Ishikawa (cell line): Measurements from ENCODE around the gene NAT16.
A peak's percentile ranks its signal among the peaks of the same experiment; 100 is the strongest.

Source experiments
- CEBPB ChIP-seq: IDR thresholded peaks from 2 replicates; pipeline ENCODE4 v1.6.1; 2012
- CREB1 ChIP-seq: IDR thresholded peaks from 2 replicates; pipeline ENCODE4 v1.6.1; 2012; ENCODE audit warnings: low read depth
- EGR1 ChIP-seq: IDR thresholded peaks from 2 replicates; pipeline ENCODE4 v1.6.1; 2012
- EP300 ChIP-seq: IDR thresholded peaks from 2 replicates; pipeline ENCODE4 v1.6.1; 2012; ENCODE audit warnings: borderline replicate concordance
- FOXM1 ChIP-seq: IDR thresholded peaks from 2 replicates; pipeline ENCODE4 v1.6.1; 2012; ENCODE audit warnings: low read depth, borderline replicate concordance
- NFIC ChIP-seq: IDR thresholded peaks from 2 replicates; pipeline ENCODE4 v1.6.1; 2012
- RAD21 ChIP-seq: IDR thresholded peaks from 2 replicates; pipeline ENCODE4 v1.6.1; 2012; ENCODE audit warnings: low read depth
- TCF12 ChIP-seq: IDR thresholded peaks from 2 replicates; pipeline ENCODE4 v1.6.1; 2012; ENCODE audit warnings: low read depth
- TEAD4 ChIP-seq: IDR thresholded peaks from 2 replicates; pipeline ENCODE4 v1.6.1; 2012
- YY1 ChIP-seq: IDR thresholded peaks from 2 replicates; pipeline ENCODE4 v1.6.1; 2012; ENCODE audit warnings: low read depth
- ZBTB7A ChIP-seq: IDR thresholded peaks from 2 replicates; pipeline ENCODE4 v1.6.1; 2012; ENCODE audit warnings: low read depth
- TF ChIP-seq, protein P1 (sequence below): IDR thresholded peaks from 2 replicates; pipeline ENCODE4 v1.6.1; 2012

Gene NAT16

DNA sequence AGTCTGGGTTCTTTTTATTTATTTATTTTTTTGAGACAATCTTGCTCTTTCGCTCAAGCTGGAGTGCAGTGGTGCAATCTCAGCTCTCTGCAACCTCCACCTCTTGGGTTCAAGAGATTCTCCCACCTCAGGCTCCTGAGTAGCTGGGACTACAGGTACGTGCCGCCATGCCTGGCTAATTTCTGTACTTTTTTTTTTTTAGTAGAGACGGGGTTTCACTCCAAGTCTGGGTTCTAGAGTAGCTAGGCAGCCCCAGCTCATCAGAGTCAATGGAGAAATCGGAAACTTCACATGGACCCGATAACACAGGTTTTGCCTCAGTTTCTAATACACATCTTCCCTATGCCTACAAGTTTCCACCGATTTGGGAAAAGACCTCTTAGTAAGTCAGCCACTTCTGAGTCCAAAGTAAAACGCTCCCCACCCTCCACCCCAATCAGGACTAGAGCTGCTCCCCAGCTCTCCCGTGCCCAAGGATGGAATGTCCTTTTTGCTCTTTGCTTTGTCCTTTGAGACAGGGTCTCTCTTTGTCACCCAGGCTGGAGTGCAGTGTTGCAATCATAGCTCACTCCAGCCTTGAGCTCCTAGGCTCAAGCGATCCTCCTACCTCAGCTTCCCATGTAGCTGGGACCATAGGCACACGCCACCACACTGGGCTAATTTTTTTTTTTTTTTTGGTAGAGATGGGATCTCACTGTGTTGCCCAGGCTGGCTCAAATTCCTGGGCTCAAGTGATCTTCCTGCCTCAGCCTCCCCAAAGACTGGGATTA lies 57.0 kb downstream of the NAT16 start:
- TF ChIP-seq FOXM1, result no peak
- TF ChIP-seq ZBTB7A, result no peak
- no peak for TF ChIP-seq TEAD4
- no peak for TF ChIP-seq CEBPB
- TF ChIP-seq YY1, result no peak
- TF ChIP-seq CREB1, result no peak
- TF ChIP-seq EP300, result no peak
- TF ChIP-seq EGR1, result no peak
- TF ChIP-seq, protein P1, sequence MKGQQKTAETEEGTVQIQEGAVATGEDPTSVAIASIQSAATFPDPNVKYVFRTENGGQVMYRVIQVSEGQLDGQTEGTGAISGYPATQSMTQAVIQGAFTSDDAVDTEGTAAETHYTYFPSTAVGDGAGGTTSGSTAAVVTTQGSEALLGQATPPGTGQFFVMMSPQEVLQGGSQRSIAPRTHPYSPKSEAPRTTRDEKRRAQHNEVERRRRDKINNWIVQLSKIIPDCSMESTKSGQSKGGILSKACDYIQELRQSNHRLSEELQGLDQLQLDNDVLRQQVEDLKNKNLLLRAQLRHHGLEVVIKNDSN, result no peak
- TF ChIP-seq NFIC, result no peak

DNA sequence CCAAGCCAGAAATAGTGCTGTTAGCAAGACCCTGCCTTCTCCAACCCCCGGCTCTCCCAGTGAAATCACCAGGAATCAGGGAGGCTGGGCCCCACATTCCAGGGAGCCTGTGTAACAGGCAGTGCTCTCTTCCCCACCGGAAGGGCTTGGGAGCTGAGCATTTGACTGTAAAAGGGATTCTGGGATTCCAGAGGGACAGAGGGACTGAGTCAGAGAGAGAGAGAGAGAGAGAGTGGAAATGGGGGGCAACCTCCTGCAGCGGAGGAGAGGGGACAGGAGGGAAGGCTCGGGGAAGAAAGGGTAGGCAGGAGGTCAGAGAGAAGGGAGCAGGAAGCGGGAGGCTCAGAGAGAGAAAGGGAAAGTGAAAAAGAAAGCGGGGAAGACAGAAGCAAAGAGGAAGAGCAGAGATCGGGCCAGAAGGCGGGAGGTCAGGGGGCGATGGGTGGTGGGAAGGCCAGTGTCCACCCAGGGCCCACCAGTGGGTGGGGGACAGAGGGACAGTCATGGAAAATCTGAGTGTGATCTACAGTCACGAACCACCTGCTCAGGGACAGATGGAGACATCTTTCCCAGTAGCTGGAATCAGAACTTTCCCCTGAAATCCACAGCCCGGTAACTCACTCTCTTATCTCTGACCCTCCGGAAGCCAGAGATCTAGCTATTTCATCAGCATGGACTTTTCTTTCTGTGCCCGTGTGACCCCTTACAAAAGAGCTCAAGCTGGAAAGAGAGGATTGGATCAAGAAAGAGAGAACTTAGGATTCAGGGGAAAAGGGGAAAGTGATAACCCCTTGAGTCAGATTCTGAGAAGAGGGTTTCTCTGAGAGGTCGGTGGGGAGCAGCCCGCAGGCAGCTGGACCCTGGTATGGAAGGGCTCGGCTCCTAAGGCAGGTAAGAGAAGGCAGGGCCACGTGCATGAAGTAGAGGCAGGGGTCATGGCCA lies 57.8 kb downstream of the NAT16 start:
- TF ChIP-seq TCF12 (peak; percentile 27; the same call in 1 of the 2 replicates), TEAD4 (peak; percentile 82), RAD21 (no peak)
